Measurements from ENCODE around the gene PAPPA. TPM values are rescaled to one million over a fixed set of nuclear protein-coding genes. Genes with fewer than 3 reads are reported as not detected.

The PAPPA gene
- polyA plus RNA-seq, 1 donor from 2014 or later = 0.41 TPM

DNA sequence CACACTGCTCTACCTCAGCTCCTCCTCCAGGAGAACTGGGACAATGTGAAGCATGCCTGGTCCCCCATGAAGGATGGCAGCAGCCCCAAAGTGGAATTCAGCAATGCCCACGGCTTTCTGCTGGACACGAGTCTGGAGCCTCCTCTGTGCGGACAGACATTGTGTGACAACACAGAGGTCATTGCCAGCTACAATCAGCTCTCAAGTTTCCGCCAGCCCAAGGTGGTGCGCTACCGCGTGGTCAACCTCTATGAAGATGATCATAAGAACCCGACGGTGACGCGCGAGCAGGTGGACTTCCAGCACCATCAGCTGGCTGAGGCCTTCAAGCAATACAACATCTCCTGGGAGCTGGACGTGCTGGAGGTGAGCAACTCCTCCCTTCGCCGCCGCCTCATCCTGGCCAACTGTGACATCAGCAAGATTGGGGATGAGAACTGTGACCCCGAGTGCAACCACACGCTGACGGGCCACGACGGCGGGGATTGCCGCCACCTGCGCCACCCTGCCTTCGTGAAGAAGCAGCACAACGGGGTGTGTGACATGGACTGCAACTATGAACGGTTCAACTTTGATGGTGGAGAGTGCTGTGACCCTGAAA is 34.1 kb downstream of the PAPPA start:
- Histone ChIP-seq H3K4me2 (ENCODE audit: low read length) (no peak overlapping the region), H3K27me3 (ENCODE audit: insufficient read depth, low read depth, low read length) (no peaks in the 10 kb centered on the region), H3K4me3 (ENCODE audit: low read length) (no peak overlapping the region), H3K27ac (ENCODE audit: low read length) (no peak overlapping the region), H3K9me2 (ENCODE audit: insufficient read depth, low read length) (no peaks in the 10 kb centered on the region), H3K9ac (ENCODE audit: low read length) (no peak overlapping the region), H3K9me3 (ENCODE audit: low read length) (no peaks in the 10 kb centered on the region), H3K36me3 (ENCODE audit: insufficient read depth, low read length) (no peaks in the 10 kb centered on the region), H4K20me1 (ENCODE audit: insufficient read depth) (no peaks in the 10 kb centered on the region), H3F3A (ENCODE audit: insufficient read depth, low read length, poor library complexity, severe bottlenecking) (no peaks in the 10 kb centered on the region), H3K79me2 (replicated peaks; ENCODE audit: insufficient read depth, low read length) (no peaks in the 10 kb centered on the region), H2AFZ (ENCODE audit: low read depth, low read length) (no peak overlapping the region)
- TF ChIP-seq SMC3 (conservative IDR thresholded peaks at IDR 0.05; ENCODE audit: poor library complexity) (no peak), POLR2AphosphoS5 (IDR thresholded peaks at IDR 0.05) (no peak), RAD21 (conservative IDR thresholded peaks at IDR 0.05) (no peak), TAF1 (IDR thresholded peaks at IDR 0.05; ENCODE audit: low read depth) (no peak), EZH2 (IDR thresholded peaks at IDR 0.05; ENCODE audit: borderline replicate concordance, insufficient read depth, low read length, poor library complexity, severe bottlenecking) (no peak), MXI1 (conservative IDR thresholded peaks at IDR 0.05; ENCODE audit: poor library complexity, severe bottlenecking) (no peak), EP300 (conservative IDR thresholded peaks at IDR 0.05; ENCODE audit: poor library complexity, severe bottlenecking) (no peak), CTCF (IDR thresholded peaks at IDR 0.05; ENCODE audit: poor library complexity, severe bottlenecking) (no peak)
- TF ChIP-seq, protein P1, sequence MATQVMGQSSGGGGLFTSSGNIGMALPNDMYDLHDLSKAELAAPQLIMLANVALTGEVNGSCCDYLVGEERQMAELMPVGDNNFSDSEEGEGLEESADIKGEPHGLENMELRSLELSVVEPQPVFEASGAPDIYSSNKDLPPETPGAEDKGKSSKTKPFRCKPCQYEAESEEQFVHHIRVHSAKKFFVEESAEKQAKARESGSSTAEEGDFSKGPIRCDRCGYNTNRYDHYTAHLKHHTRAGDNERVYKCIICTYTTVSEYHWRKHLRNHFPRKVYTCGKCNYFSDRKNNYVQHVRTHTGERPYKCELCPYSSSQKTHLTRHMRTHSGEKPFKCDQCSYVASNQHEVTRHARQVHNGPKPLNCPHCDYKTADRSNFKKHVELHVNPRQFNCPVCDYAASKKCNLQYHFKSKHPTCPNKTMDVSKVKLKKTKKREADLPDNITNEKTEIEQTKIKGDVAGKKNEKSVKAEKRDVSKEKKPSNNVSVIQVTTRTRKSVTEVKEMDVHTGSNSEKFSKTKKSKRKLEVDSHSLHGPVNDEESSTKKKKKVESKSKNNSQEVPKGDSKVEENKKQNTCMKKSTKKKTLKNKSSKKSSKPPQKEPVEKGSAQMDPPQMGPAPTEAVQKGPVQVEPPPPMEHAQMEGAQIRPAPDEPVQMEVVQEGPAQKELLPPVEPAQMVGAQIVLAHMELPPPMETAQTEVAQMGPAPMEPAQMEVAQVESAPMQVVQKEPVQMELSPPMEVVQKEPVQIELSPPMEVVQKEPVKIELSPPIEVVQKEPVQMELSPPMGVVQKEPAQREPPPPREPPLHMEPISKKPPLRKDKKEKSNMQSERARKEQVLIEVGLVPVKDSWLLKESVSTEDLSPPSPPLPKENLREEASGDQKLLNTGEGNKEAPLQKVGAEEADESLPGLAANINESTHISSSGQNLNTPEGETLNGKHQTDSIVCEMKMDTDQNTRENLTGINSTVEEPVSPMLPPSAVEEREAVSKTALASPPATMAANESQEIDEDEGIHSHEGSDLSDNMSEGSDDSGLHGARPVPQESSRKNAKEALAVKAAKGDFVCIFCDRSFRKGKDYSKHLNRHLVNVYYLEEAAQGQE (IDR thresholded peaks at IDR 0.05; ENCODE audit: borderline replicate concordance) = no peak

DNA sequence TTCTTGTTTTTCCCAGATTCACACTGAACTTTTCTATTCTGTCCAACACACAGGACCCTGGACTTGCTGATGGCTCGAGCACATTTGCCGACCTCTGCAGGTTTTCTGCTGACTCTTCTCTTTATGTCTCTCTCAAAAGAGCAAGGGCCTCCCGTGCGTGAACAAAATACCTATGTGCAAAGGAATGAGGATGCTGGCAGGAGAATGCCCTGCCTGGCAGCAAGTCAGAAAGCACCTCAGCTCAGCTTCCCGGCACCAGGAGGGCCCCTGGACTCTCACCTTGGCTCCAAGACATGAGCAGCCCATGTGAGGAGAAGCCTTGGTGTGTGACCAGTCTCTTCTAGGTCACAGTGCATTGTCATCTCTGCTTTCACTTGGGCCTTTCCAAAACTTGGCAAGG is 36.1 kb downstream of the PAPPA start:
- H3K27me3 ChIP-seq (ENCODE audit: insufficient read depth, low read depth, low read length) = no peaks in the 10 kb centered on the region
- no peaks in the 10 kb centered on the region for H4K20me1 ChIP-seq (ENCODE audit: insufficient read depth)
- H3F3A ChIP-seq (ENCODE audit: insufficient read depth, low read length, poor library complexity, severe bottlenecking) = no peaks in the 10 kb centered on the region
- no peak overlapping the region for H3K4me3 ChIP-seq (ENCODE audit: low read length)
- H3K9me3 ChIP-seq (ENCODE audit: low read length) = no peaks in the 10 kb centered on the region
- H3K4me2 ChIP-seq (ENCODE audit: low read length) = no peak overlapping the region
- H2AFZ ChIP-seq (ENCODE audit: low read depth, low read length) = no peak overlapping the region
- H3K36me3 ChIP-seq (ENCODE audit: insufficient read depth, low read length) = no peaks in the 10 kb centered on the region
- no peaks in the 10 kb centered on the region for H3K79me2 ChIP-seq (replicated peaks; ENCODE audit: insufficient read depth, low read length)
- H3K9me2 ChIP-seq (ENCODE audit: insufficient read depth, low read length) = no peaks in the 10 kb centered on the region
- no peak for TF ChIP-seq MXI1 (conservative IDR thresholded peaks at IDR 0.05; ENCODE audit: poor library complexity, severe bottlenecking)
- no peak for TF ChIP-seq EP300 (conservative IDR thresholded peaks at IDR 0.05; ENCODE audit: poor library complexity, severe bottlenecking)
- no peak for TF ChIP-seq EZH2 (IDR thresholded peaks at IDR 0.05; ENCODE audit: borderline replicate concordance, insufficient read depth, low read length, poor library complexity, severe bottlenecking)
- no peak for TF ChIP-seq SMC3 (conservative IDR thresholded peaks at IDR 0.05; ENCODE audit: poor library complexity)
- TF ChIP-seq, protein P1 (IDR thresholded peaks at IDR 0.05; ENCODE audit: borderline replicate concordance) = no peak
- no peak for TF ChIP-seq TAF1 (IDR thresholded peaks at IDR 0.05; ENCODE audit: low read depth)
- H3K27ac ChIP-seq (ENCODE audit: low read length) = no peak overlapping the region
- no peak overlapping the region for H3K9ac ChIP-seq (ENCODE audit: low read length)
